ENCODE results near the gene RTL1. TPM values are rescaled to one million over a fixed set of nuclear protein-coding genes. Genes with fewer than 3 reads are reported as not detected.

The RTL1 gene
- total and polyA plus RNA-seq, 2 of the 8 experiments (the other 6 are each of a cell fraction or from before 2014, with no cell fraction given): not detected

- no peak for TF ChIP-seq CHD1 (IDR thresholded peaks at IDR 0.05; ENCODE audit: low read depth, low read length)
- no peak for TF ChIP-seq ZNF274 (IDR thresholded peaks at IDR 0.05; ENCODE audit: borderline replicate concordance, extremely low read depth, low read length)
- TF ChIP-seq TBP (IDR thresholded peaks at IDR 0.05; ENCODE audit: low read depth, low read length): no peak
- no peak for TF ChIP-seq KDM5A (IDR thresholded peaks at IDR 0.05; ENCODE audit: low read length)
- TF ChIP-seq RXRA (IDR thresholded peaks at IDR 0.05; ENCODE audit: insufficient read depth, low read depth, low read length): no peak
- TF ChIP-seq CEBPB (IDR thresholded peaks at IDR 0.05; ENCODE audit: low read depth, low read length): no peak
- no peak for TF ChIP-seq ATF2 (IDR thresholded peaks at IDR 0.05; ENCODE audit: low read length)
Measured at GRCh38 chr14:100846309-100846859, 57.1 kb downstream of the RTL1 start (continued).

All from H1 (cell line).